Thyroid gland (tissue), 4 donors: ENCODE results near the gene SNX13.

Experiments
- CTCF ChIP-seq, 6 experiments: fragments of 200-600 bp in 3 of 6; fragments of 450-650 bp in 3 of 6; sonication (generic) in 3 of 6; IDR thresholded peaks; one replicate each; pipeline ENCODE4 v1.5.1; 2016 to 2019; ENCODE audit warnings: antibody characterized with exemption in 6 of 6, mild to moderate bottlenecking in 2 of 6, inconsistent platforms in 1 of 6, moderate library complexity in 1 of 6
- POLR2A ChIP-seq, 2 donors: fragments of 450-650 bp; IDR thresholded peaks; one replicate each; pipeline ENCODE4 v1.6.1; 2017; ENCODE audit warnings: antibody characterized with exemption in 2 of 2, mild to moderate bottlenecking in 2 of 2, moderate library complexity in 1 of 2

DNA sequence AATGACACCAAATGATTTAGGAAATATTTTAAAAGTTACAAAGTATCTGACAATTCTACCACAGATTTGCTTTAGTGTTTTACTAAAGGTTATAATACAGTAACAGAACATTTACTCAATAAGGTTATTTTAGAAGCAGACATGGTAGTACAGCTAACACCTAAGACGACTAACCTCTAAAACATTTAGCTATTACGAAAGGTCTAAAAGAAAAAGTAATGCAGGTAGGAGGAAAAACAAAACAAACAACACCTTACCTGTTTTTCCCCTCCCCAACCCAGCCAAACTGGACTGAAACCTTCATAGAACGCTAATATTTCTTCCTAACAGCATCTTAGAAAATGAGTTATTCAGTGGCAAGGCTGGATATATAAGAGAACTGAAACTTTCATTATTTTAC is 111.3 kb downstream of the SNX13 start:
- TF ChIP-seq CTCF (IDR thresholded peaks at IDR 0.05) (no peak), POLR2A (IDR thresholded peaks at IDR 0.05) (no peak)
